Measurements from ENCODE around the gene PDSS2. TPM values are rescaled to one million over a fixed set of nuclear protein-coding genes. Genes with fewer than 3 reads are reported as not detected.

Gene PDSS2
- total and polyA plus RNA-seq, 4 donors = 10.5 to 20.9 (median 16.0) TPM

- TF ChIP-seq SP1 (IDR thresholded peaks at IDR 0.05) (no peak), REST (IDR thresholded peaks at IDR 0.05) (no peak), GABPA (IDR thresholded peaks at IDR 0.05 in 1 of 2, conservative IDR thresholded peaks at IDR 0.05 in 1 of 2) (no peak), TAF1 (conservative IDR thresholded peaks at IDR 0.05) (no peak)
- Histone ChIP-seq H3K27me3 (ENCODE audit: control insufficient read depth in 4 of 4, insufficient read depth in 4 of 4, low read length in 3 of 4) (no peaks in the 10 kb centered on the region), H3K9ac (ENCODE audit: low read depth in 1 of 2, low read length in 2 of 2) (no peak overlapping the region), H3K4me1 (ENCODE audit: control insufficient read depth in 4 of 4, insufficient read depth in 4 of 4, low read length in 3 of 4) (peaks cover 7 to 11% (median 7%) of the 10 kb centered on the region in 4 donors), H3K9me3 (ENCODE audit: control insufficient read depth in 4 of 4, low read length in 3 of 4) (no peaks in the 10 kb centered on the region), H3K27ac (ENCODE audit: low read depth in 1 of 2, low read length in 2 of 2) (no peak overlapping the region), H3K36me3 (ENCODE audit: control insufficient read depth in 4 of 4, insufficient read depth in 3 of 4, low read depth in 1 of 4, low read length in 3 of 4) (peaks cover 0 to 2% (median 0%) of the 10 kb centered on the region in 4 donors), H3K4me3 (ENCODE audit: low read depth in 1 of 3, low read length in 3 of 3) (no peak overlapping the region)
- DNase-seq (ENCODE audit: low spot score) = no peak
Observed at GRCh38 chr6:107266563-107266962, 192.8 kb downstream of the PDSS2 start.

- no peaks in the 10 kb centered on the region for H3K9me3 ChIP-seq (ENCODE audit: control insufficient read depth in 4 of 4, low read length in 3 of 4)
- TF ChIP-seq HNF4G (IDR thresholded peaks at IDR 0.05) (no peak), FOXA1 (IDR thresholded peaks at IDR 0.05) (no peak), FOXA2 (IDR thresholded peaks at IDR 0.05) (peak; percentile 51), HNF4A (conservative IDR thresholded peaks at IDR 0.05) (peak; percentile 31 to 38), NR2F2 (IDR thresholded peaks at IDR 0.05) (no peak), JUND (IDR thresholded peaks at IDR 0.05) (peak in 1 of 2 donors; percentile 32), ATF3 (IDR thresholded peaks at IDR 0.05) (peak; percentile 17), RAD21 (IDR thresholded peaks at IDR 0.05) (peak; percentile 18 to 26), CTCF (IDR thresholded peaks at IDR 0.05; ENCODE audit: low read depth, low read length, missing input control) (no peak), YY1 (IDR thresholded peaks at IDR 0.05) (peak; percentile 73), REST (IDR thresholded peaks at IDR 0.05) (no peak), RXRA (IDR thresholded peaks at IDR 0.05) (peak in 1 of 2 donors; percentile 28), SP1 (IDR thresholded peaks at IDR 0.05) (peak; percentile 19), ZBTB33 (IDR thresholded peaks at IDR 0.05) (no peak), EGR1 (IDR thresholded peaks at IDR 0.05; ENCODE audit: low read depth in 2 of 2) (no peak), GABPA (IDR thresholded peaks at IDR 0.05 in 1 of 2, conservative IDR thresholded peaks at IDR 0.05 in 1 of 2) (no peak), TAF1 (conservative IDR thresholded peaks at IDR 0.05) (no peak), MAX (IDR thresholded peaks at IDR 0.05) (peak; percentile 28)
- DNase-seq (ENCODE audit: low spot score) = no peak
- H3K9ac ChIP-seq (ENCODE audit: low read depth in 1 of 2, low read length in 2 of 2) = no peak overlapping the region
- peaks cover 0 to 1% (median 0%) of the 10 kb centered on the region in 4 donors for H3K36me3 ChIP-seq (ENCODE audit: control insufficient read depth in 4 of 4, insufficient read depth in 3 of 4, low read depth in 1 of 4, low read length in 3 of 4)
- WGBS = 43% methylated on average over 3 of the region's 3 CpGs
- H3K27ac ChIP-seq (ENCODE audit: low read depth in 1 of 2, low read length in 2 of 2) = peak overlapping the region in 1 of 2 donors; percentile 4
- H3K4me1 ChIP-seq (ENCODE audit: control insufficient read depth in 4 of 4, insufficient read depth in 4 of 4, low read length in 3 of 4) = peaks cover 7 to 11% (median 7%) of the 10 kb centered on the region in 4 donors
- no peaks in the 10 kb centered on the region for H3K27me3 ChIP-seq (ENCODE audit: control insufficient read depth in 4 of 4, insufficient read depth in 4 of 4, low read length in 3 of 4)
- H3K4me3 ChIP-seq (ENCODE audit: low read depth in 1 of 3, low read length in 3 of 3) = no peak overlapping the region
Observed at GRCh38 chr6:107264357-107264840, 195.0 kb downstream of the PDSS2 start.
